K562 (cell line): Measurements from ENCODE around the gene BNIP5. TPM values are rescaled to one million over a fixed set of nuclear protein-coding genes. Genes with fewer than 3 reads are reported as not detected.
A peak's percentile ranks its signal among the peaks of the same experiment; 100 is the strongest.

Experiments used
- ATAC-seq: fragments of 200-7000 bp; cut with Tn5 transposase; 3 replicates; pipeline ENCODE4 v1.9.1; 2020; ENCODE audit warnings: moderate library complexity
- BruUV-seq: library from RNA; stranded (reverse); fragments of 400-500 nt; replicated peaks from 2 replicates; lab custom pipeline; 2021; lab: Mats Ljungman, UMichigan
- CTCF ChIA-PET: fragments of 300-600 bp; formaldehyde crosslinking; extraction: SDS; loops from one replicate; lab custom pipeline; 2021; ENCODE audit warnings: low intra/inter-chr PET ratio; lab: Yijun Ruan, JAX
- POLR2A ChIA-PET: fragments of 300-600, 350-650 bp; sonication (Branson Sonifier 250); formaldehyde crosslinking; extraction: SDS; loops from one replicate; lab custom pipeline; 2021; ENCODE audit warnings: antibody characterized with exemption, inconsistent platforms; lab: Yijun Ruan, JAX
- DNase-seq, 4 experiments: peaks; one replicate each; pipeline versions ENCODE4 v3.0.0 to v3.0.0-alpha.2; 2011 to 2018; ENCODE audit warnings: low spot score in 3 of 4, mixed read lengths in 3 of 4; ENCODE audit errors: extremely low read depth in 1 of 4
- FAIRE-seq: peaks from 2 replicates; lab custom pipeline; 2011; peaks lifted over from hg19 to GRCh38; lab: Jason Lieb, UNC
- H2AFZ ChIP-seq: 2 replicates; pipeline ENCODE4 v1.6.0; 2011; ENCODE audit warnings: low read depth, low read length, control low read depth, inconsistent platforms
- H3K27ac ChIP-seq: fragments of 200-600 bp; 3 replicates; pipeline ENCODE4 v1.8.0; 2011; ENCODE audit warnings: low read depth, mild to moderate bottlenecking, control low read depth, inconsistent platforms, low read length, moderate library complexity, mixed read lengths; ENCODE audit errors: extremely low read depth
- H3K27me3 ChIP-seq, 2 experiments: fragments of 300-600 bp in 1 of 2; 2 replicates in 1 of 2; 3 replicates in 1 of 2; pipeline versions ENCODE4 v1.6.0 to v1.8.0; 2011; ENCODE audit warnings: inconsistent platforms in 2 of 2, low read length in 2 of 2, mild to moderate bottlenecking in 1 of 2, mixed read lengths in 1 of 2, moderate library complexity in 1 of 2; ENCODE audit not compliant: control insufficient read depth in 2 of 2, insufficient read depth in 2 of 2
- H3K36me3 ChIP-seq: fragments of 300-600 bp; 3 replicates; pipeline ENCODE4 v1.8.0; 2011; ENCODE audit warnings: mild to moderate bottlenecking, low read length, inconsistent platforms; ENCODE audit not compliant: control insufficient read depth, insufficient read depth
- H3K4me1 ChIP-seq, 2 experiments: fragments of 200-600 bp in 1 of 2; replicated peaks in 1 of 2; 2 replicates in 1 of 2; 3 replicates in 1 of 2; pipeline versions ENCODE4 v1.5.1 to v1.8.0; 2011; ENCODE audit warnings: inconsistent platforms in 2 of 2, low read length in 2 of 2, mild to moderate bottlenecking in 1 of 2, mixed read lengths in 1 of 2, moderate library complexity in 1 of 2; ENCODE audit not compliant: control insufficient read depth in 2 of 2, insufficient read depth in 2 of 2
- H3K4me2 ChIP-seq: 2 replicates; pipeline ENCODE4 v1.6.1; 2011; ENCODE audit warnings: low read length, control low read depth, inconsistent platforms, mixed read lengths; ENCODE audit not compliant: insufficient read depth
- H3K4me3 ChIP-seq: fragments of 200-600 bp; sonication (generic), shearing (Covaris generic); 2 replicates; pipeline ENCODE4 v1.5.1; 2016; ENCODE audit warnings: control low read depth, inconsistent platforms
- H3K79me2 ChIP-seq: fragments of 200-600 bp; 3 replicates; pipeline ENCODE4 v1.8.0; 2011; ENCODE audit warnings: low read length, inconsistent platforms; ENCODE audit not compliant: control insufficient read depth, insufficient read depth
- H3K9ac ChIP-seq, 2 experiments: 2 replicates each; pipeline versions ENCODE4 v1.6.0 to v1.6.1; 2011; ENCODE audit warnings: low read depth in 2 of 2, low read length in 2 of 2, control low read depth in 1 of 2, inconsistent platforms in 1 of 2, mild to moderate bottlenecking in 1 of 2, mixed read lengths in 1 of 2; ENCODE audit not compliant: insufficient read depth in 1 of 2
- H3K9me1 ChIP-seq: one replicate; pipeline ENCODE4 v1.6.0; 2011; ENCODE audit warnings: inconsistent platforms, mild to moderate bottlenecking, low read length, moderate library complexity; ENCODE audit not compliant: control insufficient read depth, insufficient read depth
- H3K9me3 ChIP-seq: replicated peaks from 2 replicates; pipeline ENCODE4 v1.5.1; 2011; ENCODE audit warnings: low read depth, low read length, inconsistent platforms; ENCODE audit not compliant: control insufficient read depth, insufficient read depth
- H4K20me1 ChIP-seq: replicated peaks from 2 replicates; pipeline ENCODE4 v1.6.1; 2011; ENCODE audit warnings: low read length, inconsistent platforms, mixed read lengths; ENCODE audit not compliant: control insufficient read depth, insufficient read depth
- BMI1 ChIP-seq: fragments of 150-350 bp; IDR thresholded peaks from 2 replicates; pipeline ENCODE4 v1.6.1; 2014; ENCODE audit warnings: low read length
- CBX8 ChIP-seq: fragments of 200-600 bp; sonication (generic); IDR thresholded peaks from 2 replicates; pipeline ENCODE4 v1.6.1; 2012; ENCODE audit warnings: borderline replicate concordance, mixed run types, low read depth, mild to moderate bottlenecking, moderate library complexity, mixed read lengths, low read length, control low read depth, inconsistent platforms; ENCODE audit not compliant: poor library complexity, severe bottlenecking; ENCODE audit errors: extremely low read depth
- DNMT1 ChIP-seq: fragments of 450-650 bp; IDR thresholded peaks from 2 replicates; pipeline ENCODE4 v1.6.1; 2016; ENCODE audit warnings: antibody characterized with exemption, mild to moderate bottlenecking
- WGBS: fragments of 100-300 bp; shearing (Covaris generic); methylation state at CpG from one replicate; pipeline ENCODE4 v1.1.6; 2016; ENCODE audit warnings: low coverage, mixed read lengths; ENCODE audit not compliant: insufficient coverage; ENCODE audit errors: missing lambda C conversion rate; 5-methylcytosine and 5-hydroxymethylcytosine counted together
- in situ Hi-C: fragments of 300-500 bp; cut with MboI; formaldehyde crosslinking; loops from 4 replicates; pipeline ENCODE4 v1.15.0; 2018; ENCODE audit warnings: inconsistent platforms, mixed read lengths
- intact Hi-C: fragments of 100-400 bp; cut with micrococcal nuclease; formaldehyde crosslinking; loops from 2 replicates; pipeline ENCODE4 v1.14.2; 2022
- polyA plus RNA-seq, 8 experiments: library from polyadenylated mRNA; depleted of rRNA in 4 of 8; stranded (reverse) in 5 of 8; unstranded in 3 of 8; fragments of >200 nt; fragmentation: Nextera tagmentation in 2 of 8; fragmentation: Illumina TruSeq in 1 of 8; extraction: Ambion mirVana in 2 of 8; extraction: Trizol in 1 of 8; gene quantifications; 2 replicates each; pipeline versions ENCODE4 v1.2.1 to v1.2.3, GENCODE V29; 2011 to 2014; ENCODE audit warnings: inconsistent platforms in 1 of 8, missing spikeins in 1 of 8
- total RNA-seq, 7 experiments: library from RNA; depleted of rRNA in 6 of 7; stranded (reverse); fragments of >200 nt in 6 of 7; fragmentation: Illumina TruSeq in 2 of 7; extraction: Trizol in 2 of 7; gene quantifications; 2 replicates each; pipeline versions ENCODE4 v1.2.1 to v1.2.3, GENCODE V29; 2011 to 2021; ENCODE audit warnings: low replicate concordance in 1 of 7
- TF ChIP-seq, protein P1 (sequence below): IDR thresholded peaks from 2 replicates; pipeline ENCODE4 v1.6.1; 2014; ENCODE audit warnings: antibody characterized with exemption

Gene BNIP5
- total and polyA plus RNA-seq, 9 of the 15 experiments (the other 6 are each of a cell fraction or from before 2014, with no cell fraction given), result not detected

DNA sequence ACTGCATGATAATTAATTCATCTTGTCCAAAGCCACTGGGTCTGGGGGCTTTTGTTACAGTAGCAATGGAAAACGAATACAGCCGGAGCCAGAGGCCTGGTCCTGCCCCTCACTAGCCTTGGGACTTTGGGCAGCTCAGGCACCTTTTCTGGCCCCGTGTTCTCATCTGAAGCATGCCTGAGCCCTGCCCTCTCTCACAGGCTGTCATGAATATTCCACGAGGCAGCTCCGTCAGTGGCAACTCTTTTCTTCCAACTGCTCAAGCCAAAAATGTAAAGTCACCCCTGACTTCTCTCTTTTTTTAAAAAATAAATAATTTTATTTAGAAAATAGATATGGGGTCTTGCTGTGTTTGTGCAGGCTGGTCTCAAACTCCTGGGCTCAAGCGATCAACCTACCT is 5.3 kb downstream of the BNIP5 start:
- in situ Hi-C loops, result no loop called here
- Histone ChIP-seq H3K4me1 (peaks cover 0 to 8% of the 10 kb centered on the region in 2 experiments; a peak in 4 of 5 replicates), H3K36me3 (no peaks in the 10 kb centered on the region), H3K4me2 (no peak overlapping the region), H3K79me2 (no peaks in the 10 kb centered on the region), H3K4me3 (no peak overlapping the region)
- DNase-seq (no peak), ATAC-seq (no peak)
- WGBS, result 19% methylated on average over 6 of the region's 6 CpGs
- no peak for TF ChIP-seq DNMT1
- peak; percentile 88 for TF ChIP-seq CBX8
- TF ChIP-seq, protein P1, sequence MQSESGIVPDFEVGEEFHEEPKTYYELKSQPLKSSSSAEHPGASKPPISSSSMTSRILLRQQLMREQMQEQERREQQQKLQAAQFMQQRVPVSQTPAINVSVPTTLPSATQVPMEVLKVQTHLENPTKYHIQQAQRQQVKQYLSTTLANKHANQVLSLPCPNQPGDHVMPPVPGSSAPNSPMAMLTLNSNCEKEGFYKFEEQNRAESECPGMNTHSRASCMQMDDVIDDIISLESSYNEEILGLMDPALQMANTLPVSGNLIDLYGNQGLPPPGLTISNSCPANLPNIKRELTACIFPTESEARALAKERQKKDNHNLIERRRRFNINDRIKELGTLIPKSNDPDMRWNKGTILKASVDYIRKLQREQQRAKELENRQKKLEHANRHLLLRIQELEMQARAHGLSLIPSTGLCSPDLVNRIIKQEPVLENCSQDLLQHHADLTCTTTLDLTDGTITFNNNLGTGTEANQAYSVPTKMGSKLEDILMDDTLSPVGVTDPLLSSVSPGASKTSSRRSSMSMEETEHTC, result no peak
- peak; percentile 48; the same call in 1 of the 2 replicates for TF ChIP-seq BMI1
- TF ChIP-seq, all 486 proteins: peak for 2
- intact Hi-C loops, result no loop called here
- Histone ChIP-seq H3K9ac (no peak overlapping the region), H4K20me1 (peaks cover 13% of the 10 kb centered on the region; the same call in 1 of the 2 replicates), H3K27me3 (peaks cover 68 to 92% of the 10 kb centered on the region in 2 experiments), H3K9me3 (no peaks in the 10 kb centered on the region), H2AFZ (no peak overlapping the region), H3K27ac (no peak overlapping the region), H3K9me1 (no peaks in the 10 kb centered on the region)
- BruUV-seq, result no TSS peak
- POLR2A ChIA-PET, result interaction anchor here (0.6 to 1.4 kb wide), 4 partner anchors 9 to 406 kb away, joined by 3 to 5 read pairs (median 4); no protein-coding TSS in a partner anchor
- no peak for FAIRE-seq
- CTCF ChIA-PET, result no interaction called here
